H9 (cell line): ENCODE results near the gene CPE. TPM values are rescaled to one million over a fixed set of nuclear protein-coding genes. Genes with fewer than 3 reads are reported as not detected.

Experiments
- DNase-seq: peaks from one replicate; pipeline ENCODE4 v3.0.0-alpha.2; 2017
- H2AFZ ChIP-seq: one replicate; pipeline ENCODE4 v1.6.1; 2013; ENCODE audit warnings: mild to moderate bottlenecking, low read length, control low read depth, moderate library complexity
- H2AK5ac ChIP-seq: 2 replicates; pipeline ENCODE4 v1.6.1; 2013; ENCODE audit warnings: low read length, control low read depth, mixed read lengths; ENCODE audit not compliant: insufficient read length
- H2BK120ac ChIP-seq: one replicate; pipeline ENCODE4 v1.6.1; 2013; ENCODE audit warnings: low read depth, mild to moderate bottlenecking, low read length, control low read depth, inconsistent platforms; ENCODE audit not compliant: poor library complexity, severe bottlenecking
- H2BK12ac ChIP-seq: 2 replicates; pipeline ENCODE4 v1.6.1; 2013; ENCODE audit warnings: low read length, control low read depth, mixed read lengths, low read depth; ENCODE audit not compliant: insufficient read length
- H2BK15ac ChIP-seq: 2 replicates; pipeline ENCODE4 v1.6.1; 2013; ENCODE audit warnings: low read depth, low read length, control low read depth
- H2BK20ac ChIP-seq: one replicate; pipeline ENCODE4 v1.6.1; 2013; ENCODE audit warnings: low read depth, mild to moderate bottlenecking, low read length, control low read depth, inconsistent platforms; ENCODE audit not compliant: poor library complexity, severe bottlenecking
- H2BK5ac ChIP-seq: 2 replicates; pipeline ENCODE4 v1.6.1; 2013; ENCODE audit warnings: low read length, control low read depth, mixed read lengths; ENCODE audit not compliant: insufficient read length
- H3K14ac ChIP-seq: 2 replicates; pipeline ENCODE4 v1.6.1; 2013; ENCODE audit warnings: low read length, control low read depth; ENCODE audit not compliant: insufficient read depth
- H3K18ac ChIP-seq: 2 replicates; pipeline ENCODE4 v1.6.1; 2013; ENCODE audit warnings: low read depth, mild to moderate bottlenecking, mixed read lengths, low read length, control low read depth; ENCODE audit not compliant: insufficient read length
- H3K23ac ChIP-seq: 2 replicates; pipeline ENCODE4 v1.6.1; 2013; ENCODE audit warnings: low read length, control low read depth, mixed read lengths, low read depth; ENCODE audit not compliant: insufficient read length
- H3K23me2 ChIP-seq: 2 replicates; pipeline ENCODE4 v1.6.1; 2013; ENCODE audit warnings: low read depth, mild to moderate bottlenecking, mixed read lengths, low read length, control low read depth; ENCODE audit not compliant: insufficient read length, poor library complexity, severe bottlenecking
- H3K27ac ChIP-seq: 2 replicates; pipeline ENCODE4 v1.5.1; 2013; ENCODE audit warnings: low read length, control low read depth, mixed read lengths, low read depth; ENCODE audit not compliant: insufficient read length
- H3K27me3 ChIP-seq: 2 replicates; pipeline ENCODE4 v1.6.1; 2013; ENCODE audit warnings: low read length, control low read depth, inconsistent platforms; ENCODE audit not compliant: insufficient read depth
- H3K4ac ChIP-seq: 2 replicates; pipeline ENCODE4 v1.6.1; 2013; ENCODE audit warnings: low read depth, mild to moderate bottlenecking, control low read depth, inconsistent platforms, low read length, moderate library complexity
- H3K4me1 ChIP-seq: 2 replicates; pipeline ENCODE4 v1.6.1; 2013; ENCODE audit warnings: low read length, control low read depth, inconsistent platforms; ENCODE audit not compliant: insufficient read depth
- H3K4me2 ChIP-seq: 2 replicates; pipeline ENCODE4 v1.6.1; 2013; ENCODE audit warnings: low read length, control low read depth, mixed read lengths; ENCODE audit not compliant: insufficient read length, insufficient read depth
- H3K56ac ChIP-seq: 2 replicates; pipeline ENCODE4 v1.6.1; 2013; ENCODE audit warnings: low read depth, mild to moderate bottlenecking, mixed read lengths, low read length, control low read depth; ENCODE audit not compliant: insufficient read length
- H3K79me1 ChIP-seq: 2 replicates; pipeline ENCODE4 v1.6.1; 2013; ENCODE audit warnings: low read depth, mild to moderate bottlenecking, moderate library complexity, low read length, control low read depth, inconsistent platforms; ENCODE audit not compliant: insufficient read depth, poor library complexity, severe bottlenecking
- H3K79me2 ChIP-seq: 2 replicates; pipeline ENCODE4 v1.6.1; 2013; ENCODE audit warnings: low read length, control low read depth, inconsistent platforms; ENCODE audit not compliant: insufficient read depth
- H3K9ac ChIP-seq: 2 replicates; pipeline ENCODE4 v1.6.1; 2013; ENCODE audit warnings: low read length, control low read depth, mixed read lengths; ENCODE audit not compliant: insufficient read length; ENCODE audit errors: extremely low read depth
- H3K9me3 ChIP-seq: one replicate; pipeline ENCODE4 v1.6.1; 2013; ENCODE audit warnings: low read depth, low read length, inconsistent platforms; ENCODE audit not compliant: control insufficient read depth
- H3T11ph ChIP-seq: one replicate; pipeline ENCODE4 v1.6.1; 2013; ENCODE audit warnings: mild to moderate bottlenecking, low read length, control low read depth, inconsistent platforms
- H4K20me1 ChIP-seq: one replicate; pipeline ENCODE4 v1.6.1; 2013; ENCODE audit not compliant: control insufficient read depth, insufficient read length, insufficient read depth
- H4K5ac ChIP-seq: 2 replicates; pipeline ENCODE4 v1.6.1; 2013; ENCODE audit warnings: low read depth, mild to moderate bottlenecking, mixed read lengths, low read length, control low read depth; ENCODE audit not compliant: insufficient read length
- H4K8ac ChIP-seq: replicated peaks from 2 replicates; pipeline ENCODE4 v1.6.1; 2013; ENCODE audit warnings: low read length, control low read depth, mixed read lengths, low read depth; ENCODE audit not compliant: insufficient read length
- H4K91ac ChIP-seq: 2 replicates; pipeline ENCODE4 v1.6.1; 2013; ENCODE audit warnings: low read depth, mild to moderate bottlenecking, moderate library complexity, mixed read lengths, low read length, control low read depth; ENCODE audit not compliant: insufficient read length
- H3K27ac Mint-ChIP-seq, 3 experiments: 2 replicates in 2 of 3; 3 replicates in 1 of 3; pipeline ENCODE4 v1.8.0; 2020 to 2021; ENCODE audit warnings: mixed read lengths in 3 of 3, mild to moderate bottlenecking in 1 of 3, moderate library complexity in 1 of 3
- H3K27me3 Mint-ChIP-seq: 2 replicates; pipeline ENCODE4 v1.8.0; 2021; ENCODE audit warnings: low read depth, mild to moderate bottlenecking, moderate library complexity, mixed read lengths
- H3K36me3 Mint-ChIP-seq, 3 experiments: 2 replicates in 2 of 3; 3 replicates in 1 of 3; pipeline ENCODE4 v1.8.0; 2020 to 2021; ENCODE audit warnings: low read depth in 3 of 3, mixed read lengths in 3 of 3; ENCODE audit not compliant: insufficient read depth in 1 of 3
- H3K4me1 Mint-ChIP-seq, 2 experiments: 2 replicates each; pipeline ENCODE4 v1.8.0; 2020; ENCODE audit warnings: mixed read lengths in 2 of 2
- H3K4me3 Mint-ChIP-seq, 2 experiments: 2 replicates in 1 of 2; 3 replicates in 1 of 2; pipeline ENCODE4 v1.8.0; 2020 to 2021; ENCODE audit warnings: mild to moderate bottlenecking in 2 of 2, mixed read lengths in 2 of 2, moderate library complexity in 1 of 2
- H3K9me3 Mint-ChIP-seq, 2 experiments: 2 replicates in 1 of 2; 3 replicates in 1 of 2; pipeline ENCODE4 v1.8.0; 2020; ENCODE audit warnings: mild to moderate bottlenecking in 2 of 2, mixed read lengths in 2 of 2, moderate library complexity in 1 of 2
- WGBS: extraction: QIAGEN DNeasy Blood & Tissue Kit; methylation state at CpG from one replicate; pipeline ENCODE4 v1.1.7; 2013; ENCODE audit warnings: missing lambda C conversion rate, low lambda C conversion rate, mixed read lengths; ENCODE audit not compliant: insufficient read length; ENCODE audit errors: extremely low coverage; 5-methylcytosine and 5-hydroxymethylcytosine counted together
- total RNA-seq: library from RNA; stranded (reverse); gene quantifications from 2 replicates; pipeline ENCODE4 v1.2.1, GENCODE V29; 2021
- TF ChIP-seq, protein P1 (sequence below): fragments of 200-600 bp; sonication (generic); conservative IDR thresholded peaks from 3 replicates; pipeline ENCODE4 v1.8.0; 2021; ENCODE audit warnings: antibody characterized with exemption, mild to moderate bottlenecking

The CPE gene
- total RNA-seq, 1 experiment from 2014 or later: 10.0 TPM

DNA sequence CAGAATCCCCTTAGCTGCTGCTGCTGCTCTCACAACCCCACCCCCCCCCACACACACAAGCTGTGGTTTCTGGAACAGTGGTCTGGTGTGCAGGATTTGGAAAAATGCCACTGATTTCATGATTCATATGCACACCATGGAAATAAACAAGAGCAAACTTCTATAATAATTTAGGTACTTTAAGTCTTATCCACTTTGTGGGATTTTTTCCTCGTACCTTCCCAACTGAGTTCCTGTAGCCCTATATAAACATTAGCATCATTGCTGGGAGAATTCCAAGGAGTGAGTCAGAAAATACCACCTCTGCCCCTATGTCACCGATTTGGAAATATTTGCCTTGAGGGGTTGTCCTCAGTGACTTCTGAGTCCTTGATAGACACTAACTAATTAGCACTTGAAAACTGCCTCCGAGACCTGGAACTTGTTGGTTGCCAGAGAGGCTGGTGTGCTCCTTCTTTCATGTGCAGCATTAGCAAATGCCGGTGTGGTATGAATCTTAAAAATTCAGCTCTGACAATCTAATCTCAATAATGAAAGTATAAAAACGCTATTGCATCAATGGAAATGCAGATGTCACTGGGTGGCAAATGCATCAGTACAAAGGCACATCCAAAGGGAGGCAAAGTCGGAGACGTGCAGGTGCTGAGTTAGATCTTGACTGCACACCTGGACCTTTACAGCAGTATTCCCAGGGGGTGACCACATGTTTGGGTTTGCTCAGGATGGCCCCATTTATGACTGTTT, 61.8 kb downstream of the CPE start:
- no peak overlapping the region for H3K27ac Mint-ChIP-seq
- H3K36me3 Mint-ChIP-seq: no peaks in the 10 kb centered on the region
- no peak overlapping the region for H3K9ac ChIP-seq
- H3K56ac ChIP-seq: no peak overlapping the region
- H3K79me2 ChIP-seq: no peaks in the 10 kb centered on the region
- no peak overlapping the region for H3T11ph ChIP-seq
- no peaks in the 10 kb centered on the region for H3K4me1 ChIP-seq
- no peak overlapping the region for H2BK15ac ChIP-seq
- H4K8ac ChIP-seq: no peak overlapping the region
- H3K4ac ChIP-seq: no peak overlapping the region
- no peak overlapping the region for H3K14ac ChIP-seq
- H3K27ac ChIP-seq: no peak overlapping the region
- H3K9me3 ChIP-seq: no peaks in the 10 kb centered on the region
- no peak overlapping the region for H4K91ac ChIP-seq
- no peak overlapping the region for H2BK12ac ChIP-seq
- no peak overlapping the region for H3K18ac ChIP-seq
- no peak overlapping the region for H2AK5ac ChIP-seq
- no peak for DNase-seq
- H3K4me2 ChIP-seq: no peak overlapping the region
- H3K27me3 Mint-ChIP-seq: no peaks in the 10 kb centered on the region
- no peak overlapping the region for H2BK120ac ChIP-seq
- H3K23me2 ChIP-seq: no peaks in the 10 kb centered on the region
- H3K27me3 ChIP-seq: no peaks in the 10 kb centered on the region
- H4K20me1 ChIP-seq: no peaks in the 10 kb centered on the region
- H3K4me1 Mint-ChIP-seq: peaks cover 8 to 10% of the 10 kb centered on the region in 2 experiments
- H3K79me1 ChIP-seq: no peaks in the 10 kb centered on the region
- H3K9me3 Mint-ChIP-seq: no peaks in the 10 kb centered on the region
- no CpG with 5 or more reads among the region's 7 CpGs for WGBS
- no peak overlapping the region for H2BK5ac ChIP-seq
- TF ChIP-seq, protein P1, sequence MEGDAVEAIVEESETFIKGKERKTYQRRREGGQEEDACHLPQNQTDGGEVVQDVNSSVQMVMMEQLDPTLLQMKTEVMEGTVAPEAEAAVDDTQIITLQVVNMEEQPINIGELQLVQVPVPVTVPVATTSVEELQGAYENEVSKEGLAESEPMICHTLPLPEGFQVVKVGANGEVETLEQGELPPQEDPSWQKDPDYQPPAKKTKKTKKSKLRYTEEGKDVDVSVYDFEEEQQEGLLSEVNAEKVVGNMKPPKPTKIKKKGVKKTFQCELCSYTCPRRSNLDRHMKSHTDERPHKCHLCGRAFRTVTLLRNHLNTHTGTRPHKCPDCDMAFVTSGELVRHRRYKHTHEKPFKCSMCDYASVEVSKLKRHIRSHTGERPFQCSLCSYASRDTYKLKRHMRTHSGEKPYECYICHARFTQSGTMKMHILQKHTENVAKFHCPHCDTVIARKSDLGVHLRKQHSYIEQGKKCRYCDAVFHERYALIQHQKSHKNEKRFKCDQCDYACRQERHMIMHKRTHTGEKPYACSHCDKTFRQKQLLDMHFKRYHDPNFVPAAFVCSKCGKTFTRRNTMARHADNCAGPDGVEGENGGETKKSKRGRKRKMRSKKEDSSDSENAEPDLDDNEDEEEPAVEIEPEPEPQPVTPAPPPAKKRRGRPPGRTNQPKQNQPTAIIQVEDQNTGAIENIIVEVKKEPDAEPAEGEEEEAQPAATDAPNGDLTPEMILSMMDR: no peak
- no peak overlapping the region for H2BK20ac ChIP-seq
- H2AFZ ChIP-seq: no peak overlapping the region
- no peak overlapping the region for H3K4me3 Mint-ChIP-seq
- H4K5ac ChIP-seq: no peak overlapping the region
- H3K23ac ChIP-seq: no peak overlapping the region
